Measurements from ENCODE around the gene XXYLT1.

Gene XXYLT1

GRCh38 chr3:195150181-195151118, 120.5 kb downstream of the XXYLT1 start:
- peak; percentile 48 for DNase-seq (ENCODE audit: extremely low spot score)
- ChIA-PET CTCF (interaction anchor here (1.0 to 2.1 kb wide), 7 partner anchors 8 to 468 kb away, joined by 3 to 6 read pairs (median 4); no protein-coding TSS in a partner anchor), POLR2A (no interaction called here)
- no peak for TF ChIP-seq CTCF (IDR thresholded peaks at IDR 0.05; ENCODE audit: control extremely low read depth, extremely low read depth, low read depth, missing control alignments)

DNA sequence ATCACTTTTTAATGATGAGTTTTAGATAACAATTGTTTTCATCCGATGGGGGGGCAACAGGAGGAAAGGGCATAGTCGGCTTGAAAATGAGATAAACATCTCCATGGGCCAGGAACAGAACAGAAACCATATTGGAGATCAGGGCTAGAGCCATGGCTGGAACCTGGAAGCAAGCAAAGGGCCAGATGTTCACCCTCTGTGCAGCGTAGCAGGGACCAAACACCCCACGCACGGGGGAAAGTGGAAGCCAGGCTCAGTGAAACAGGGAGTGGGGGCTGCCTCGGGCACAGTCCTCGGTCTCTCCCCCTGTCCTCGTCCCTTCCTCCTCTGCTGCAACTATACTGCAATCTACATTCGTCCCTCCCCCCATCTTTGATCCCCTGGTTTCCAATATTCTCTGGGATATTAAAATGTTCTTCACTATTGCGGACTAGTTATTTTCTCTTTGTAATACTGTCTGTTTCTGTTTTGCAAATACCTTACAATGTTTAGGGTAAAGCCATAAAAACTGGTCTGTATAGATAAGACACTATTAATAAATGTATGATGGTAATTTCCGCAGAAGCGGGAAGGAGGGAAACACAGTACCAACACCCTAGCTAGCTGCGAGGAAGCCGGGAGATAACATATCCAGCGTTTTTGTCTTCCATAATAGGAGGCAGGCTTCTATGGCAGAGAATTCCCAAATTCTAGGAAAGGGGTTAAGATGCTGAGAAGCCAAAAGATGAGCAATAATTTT, 121.5 kb downstream of the XXYLT1 start:
- DNase-seq (ENCODE audit: extremely low spot score), result no peak
- CTCF ChIA-PET, result interaction anchor here (1.0 to 2.1 kb wide), 7 partner anchors 12 to 478 kb away, joined by 3 to 6 read pairs (median 4); no protein-coding TSS in a partner anchor
- no peak for TF ChIP-seq CTCF (IDR thresholded peaks at IDR 0.05; ENCODE audit: control extremely low read depth, extremely low read depth, low read depth, missing control alignments)
- POLR2A ChIA-PET, result no interaction called here

GRCh38 chr3:195148549-195148948, 122.4 kb downstream of the XXYLT1 start:
- ChIA-PET POLR2A (interaction anchor here (1.0 to 2.1 kb wide), 2 partner anchors 19 to 24 kb away, joined by 3 to 9 read pairs; no protein-coding TSS in a partner anchor), CTCF (interaction anchor here (1.0 to 2.0 kb wide), 7 partner anchors 11 to 478 kb away, joined by 3 to 7 read pairs (median 3); no protein-coding TSS in a partner anchor)
- no peak for TF ChIP-seq CTCF (IDR thresholded peaks at IDR 0.05; ENCODE audit: control extremely low read depth, extremely low read depth, low read depth, missing control alignments)
- no peak for DNase-seq (ENCODE audit: extremely low spot score)

DNA sequence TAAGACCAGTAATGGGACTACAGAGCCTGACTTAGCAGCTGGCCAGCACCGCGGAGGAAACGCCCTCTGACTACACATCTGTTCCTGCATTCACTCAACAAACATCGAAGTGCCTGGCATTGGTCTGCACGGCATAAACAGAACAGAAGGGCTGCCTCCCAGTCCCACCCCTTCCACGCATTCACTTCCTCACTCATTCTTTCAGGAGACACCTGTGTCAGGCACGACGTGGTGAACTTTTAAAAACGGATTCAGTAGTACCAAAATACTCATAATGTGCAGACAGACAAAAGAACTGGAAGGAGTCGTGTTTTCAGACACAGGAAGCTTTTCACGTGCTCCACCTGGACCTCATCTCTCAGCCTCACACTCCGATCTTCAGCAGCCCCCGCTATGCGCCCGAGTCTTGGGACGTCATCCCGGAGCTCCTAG, 123.3 kb downstream of the XXYLT1 start:
- ChIA-PET CTCF (interaction anchor here (1.0 to 2.7 kb wide), 10 partner anchors 10 to 477 kb away, joined by 3 to 11 read pairs (median 3); partner anchors contain the start of gene LSG1), POLR2A (interaction anchor here (1.0 to 2.1 kb wide), 2 partner anchors 18 to 25 kb away, joined by 3 to 9 read pairs; no protein-coding TSS in a partner anchor)
- no peak for TF ChIP-seq CTCF (IDR thresholded peaks at IDR 0.05; ENCODE audit: control extremely low read depth, extremely low read depth, low read depth, missing control alignments)
- DNase-seq (ENCODE audit: extremely low spot score), result peak; percentile 81

DNA sequence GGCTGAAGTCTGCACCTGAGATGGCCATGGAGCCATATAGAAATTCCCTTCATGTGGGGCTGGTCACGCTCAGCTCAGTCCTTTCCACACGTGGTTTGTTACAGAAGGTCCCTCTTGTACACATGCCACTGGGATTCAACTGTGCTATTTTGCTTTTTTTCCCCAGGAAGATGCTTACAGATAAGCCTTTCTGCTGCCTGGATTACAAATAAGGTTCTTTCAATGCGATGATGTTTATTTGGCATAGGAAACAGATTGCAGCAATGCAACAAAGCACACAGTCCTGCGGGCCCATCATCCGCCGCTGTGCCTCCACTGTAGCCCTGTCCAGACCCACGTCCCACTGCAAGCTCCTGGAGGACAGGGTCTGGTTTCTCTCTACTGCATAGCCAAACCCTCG, 124.8 kb downstream of the XXYLT1 start:
- POLR2A ChIA-PET, result interaction anchor here (2.1 kb wide), 1 partner anchor 16 kb away, joined by 9 read pairs; no protein-coding TSS in a partner anchor

More for the DNA sequence above, 124.8 kb downstream of the XXYLT1 start:
- DNase-seq (ENCODE audit: extremely low spot score), result no peak
- no peak for TF ChIP-seq CTCF (IDR thresholded peaks at IDR 0.05; ENCODE audit: control extremely low read depth, extremely low read depth, low read depth, missing control alignments)
- CTCF ChIA-PET, result interaction anchor here (1.0 to 2.7 kb wide), 5 partner anchors 9 to 16 kb away, joined by 4 to 11 read pairs (median 4); no protein-coding TSS in a partner anchor

Data from GM10248 (cell line).